Urinary bladder (tissue), 4 donors: ENCODE results near the gene PRLR. TPM values are rescaled to one million over a fixed set of nuclear protein-coding genes. Genes with fewer than 3 reads are reported as not detected.

Experiments
- DNase-seq: peaks from one replicate; pipeline ENCODE4 v3.0.0-alpha.2; 2015; ENCODE audit errors: extremely low spot score
- H3K27ac ChIP-seq: one replicate; pipeline ENCODE4 v1.5.1; 2013; ENCODE audit warnings: low read depth, mild to moderate bottlenecking, moderate library complexity
- H3K36me3 ChIP-seq: one replicate; pipeline ENCODE4 v1.6.1; 2013; ENCODE audit warnings: mild to moderate bottlenecking, moderate library complexity; ENCODE audit not compliant: insufficient read depth
- H3K4me1 ChIP-seq: one replicate; pipeline ENCODE4 v1.6.1; 2013; ENCODE audit warnings: mild to moderate bottlenecking, moderate library complexity; ENCODE audit not compliant: insufficient read depth
- H3K4me3 ChIP-seq: one replicate; pipeline ENCODE4 v1.5.1; 2013; ENCODE audit warnings: low read depth, low read length
- WGBS: extraction: QIAGEN DNeasy Blood & Tissue Kit; methylation state at CpG from one replicate; pipeline ENCODE4 v1.1.7; 2013; 5-methylcytosine and 5-hydroxymethylcytosine counted together
- polyA plus RNA-seq: library from polyadenylated mRNA; stranded (reverse); fragments of 200-250 nt; gene quantifications from one replicate; pipeline ENCODE4 v1.2.3, GENCODE V29; 2013
- total RNA-seq: library from RNA; depleted of rRNA; stranded (reverse); fragments of >200 nt; gene quantifications from one replicate; pipeline ENCODE4 v1.2.3, GENCODE V29; 2014
- donor health status: healthy with polysubstance abuse.
- donor health status: healthy.

The PRLR gene
- total and polyA plus RNA-seq, 2 donors: 0.98 to 9.7 TPM

DNA sequence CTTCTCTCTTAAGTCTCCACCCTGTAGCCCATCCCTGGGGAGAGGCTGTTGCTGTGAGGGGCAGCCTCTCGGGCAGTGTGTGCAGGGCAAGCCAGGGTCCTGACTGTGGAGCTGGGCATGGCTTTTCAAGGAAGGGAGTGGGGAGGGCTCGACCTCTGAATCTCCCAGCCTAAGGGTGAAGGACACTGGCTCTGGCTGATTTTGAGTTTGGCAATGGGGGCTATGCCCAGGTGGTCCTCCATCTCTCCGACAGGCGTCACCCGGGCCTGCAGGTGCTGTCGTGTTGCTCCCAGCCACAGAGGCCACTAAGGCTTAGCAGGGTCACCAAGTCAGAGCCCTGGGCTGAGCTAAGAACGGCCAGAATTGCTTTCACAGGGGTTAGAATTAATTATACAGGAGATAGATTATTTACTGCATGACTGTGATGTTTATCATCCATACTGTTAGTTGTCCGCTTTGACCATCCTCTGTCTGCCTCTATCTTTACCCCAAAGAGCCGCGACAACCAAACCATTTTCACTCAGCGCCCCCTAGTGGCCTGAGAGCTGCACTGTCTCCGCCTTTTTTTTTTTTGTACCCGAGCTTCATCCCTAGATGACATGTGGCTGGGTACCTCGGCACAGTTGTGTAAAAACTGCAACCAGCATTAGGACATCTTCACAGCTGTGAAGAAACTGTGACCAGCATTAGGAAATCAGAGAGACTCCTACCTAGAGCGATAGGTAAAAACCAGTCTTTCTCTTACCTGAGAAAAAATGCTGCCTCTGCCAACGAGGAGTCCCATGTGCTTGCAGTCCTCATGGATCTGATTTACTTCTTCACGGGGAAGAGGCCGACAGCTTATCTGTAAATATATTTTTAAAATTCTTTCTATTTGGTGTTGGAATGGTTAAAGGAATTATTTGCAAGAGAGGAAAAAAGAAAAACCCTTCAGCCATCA is 227.0 kb downstream of the PRLR start:
- 48% methylated on average over 18 of the region's 18 CpGs for WGBS
- DNase-seq: no peak
- Histone ChIP-seq H3K36me3 (no peaks in the 10 kb centered on the region), H3K27ac (no peak overlapping the region), H3K4me1 (no peaks in the 10 kb centered on the region), H3K4me3 (no peak overlapping the region)

DNA sequence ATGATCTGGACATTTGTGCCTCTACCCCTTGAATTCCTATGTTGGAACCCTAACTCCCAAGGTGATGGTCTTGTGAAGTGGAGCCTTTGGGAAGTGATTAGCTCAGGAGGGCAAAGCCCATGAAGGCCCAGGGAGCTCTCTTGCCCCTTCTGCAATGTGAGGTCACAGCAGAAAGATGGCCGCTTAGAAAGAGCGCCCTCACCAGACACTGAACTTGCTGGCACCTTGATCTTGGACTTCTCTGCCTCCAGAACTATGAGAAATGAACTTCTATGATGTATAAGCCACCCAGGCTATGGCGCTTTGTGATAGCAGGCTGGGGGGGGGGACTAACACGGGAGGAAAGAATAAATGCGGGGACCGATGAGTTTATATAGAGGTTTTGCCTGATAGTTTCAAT is 227.8 kb downstream of the PRLR start:
- WGBS: 94% methylated on average over 6 of the region's 6 CpGs
- no peak for DNase-seq
- H3K4me1 ChIP-seq: no peaks in the 10 kb centered on the region
- no peak overlapping the region for H3K4me3 ChIP-seq
- H3K27ac ChIP-seq: no peak overlapping the region
- H3K36me3 ChIP-seq: no peaks in the 10 kb centered on the region

DNA sequence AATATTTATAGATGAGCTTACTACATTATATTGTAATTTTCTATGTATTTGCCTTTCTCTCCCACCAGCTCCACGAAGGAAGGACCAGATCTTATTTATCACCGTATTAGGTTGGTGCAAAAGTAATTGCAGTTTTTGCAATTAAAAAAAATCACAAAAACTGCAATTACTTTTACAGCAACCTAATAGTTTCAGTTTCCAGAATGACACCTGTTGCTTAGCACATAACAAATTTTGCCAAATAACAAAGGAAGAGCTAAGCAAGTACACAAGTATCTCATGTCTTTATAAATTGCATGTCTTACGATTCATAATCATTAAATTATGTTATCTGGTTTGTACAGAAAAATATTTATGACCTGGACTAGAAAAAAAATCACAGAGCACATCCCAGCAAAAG is 228.4 kb downstream of the PRLR start:
- no peak overlapping the region for H3K4me3 ChIP-seq
- no peak for DNase-seq
- no peak overlapping the region for H3K27ac ChIP-seq
- no peaks in the 10 kb centered on the region for H3K36me3 ChIP-seq
- H3K4me1 ChIP-seq: no peaks in the 10 kb centered on the region
- 71% methylated on average over 3 of the region's 3 CpGs for WGBS

Other genes with a start within 250 kb of the PRLR start
- gene AGXT2, start 182.5 kb downstream of the PRLR start, total RNA-seq: not detected
- gene AGXT2, start 182.5 kb downstream of the PRLR start, polyA plus RNA-seq: 0.05 TPM